HG03558 (cell line): ENCODE data around the gene SLC24A4.
A peak's percentile ranks its signal among the peaks of the same experiment; 100 is the strongest.
"Not testable (repeated sequence)": the region's sequence is repeated elsewhere in the genome, so short reads cannot be mapped to it uniquely, and the experiment has no call there.

ENCODE experiments used
- ATAC-seq: cut with Tn5 transposase; IDR thresholded peaks from one replicate; pipeline ENCODE4 v1.9.1; 2021; ENCODE audit warnings: moderate number of reproducible peaks; ENCODE audit not compliant: unreplicated experiment; ENCODE audit errors: extremely low read depth

SLC24A4 gene

DNA sequence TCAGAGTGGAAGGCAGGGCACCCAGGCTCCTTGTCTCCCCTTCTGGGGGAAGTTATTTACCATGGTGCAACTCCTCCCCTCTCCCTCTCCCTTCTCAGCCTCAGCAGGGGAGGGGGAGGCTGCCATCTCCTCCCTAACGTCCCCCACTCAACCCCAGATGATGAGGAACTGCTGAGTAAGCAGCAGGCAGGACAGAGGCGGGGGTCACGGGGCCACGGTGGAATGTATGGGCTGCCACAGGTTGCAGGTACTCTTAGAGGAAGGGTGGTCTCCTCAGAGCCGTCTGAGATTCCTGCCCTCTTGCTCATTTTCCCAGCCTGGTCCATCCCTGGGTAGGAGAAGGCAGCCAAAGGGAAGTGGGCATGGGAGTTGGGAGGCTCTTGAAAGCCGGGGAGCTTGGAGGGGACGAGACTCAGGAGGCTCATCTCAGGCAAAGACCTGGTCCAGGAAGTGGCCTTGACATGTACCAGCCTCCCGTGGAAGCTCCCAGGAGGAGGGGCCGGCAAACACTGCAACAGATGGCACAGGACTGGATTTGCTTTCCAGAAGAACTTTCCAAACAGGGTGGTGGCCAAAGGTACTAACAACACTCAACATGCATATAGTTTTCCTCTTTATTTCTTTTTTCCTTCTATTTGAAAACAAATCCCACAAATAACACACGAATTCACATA, 209.7 kb downstream of the SLC24A4 start:
- no peak for ATAC-seq

DNA sequence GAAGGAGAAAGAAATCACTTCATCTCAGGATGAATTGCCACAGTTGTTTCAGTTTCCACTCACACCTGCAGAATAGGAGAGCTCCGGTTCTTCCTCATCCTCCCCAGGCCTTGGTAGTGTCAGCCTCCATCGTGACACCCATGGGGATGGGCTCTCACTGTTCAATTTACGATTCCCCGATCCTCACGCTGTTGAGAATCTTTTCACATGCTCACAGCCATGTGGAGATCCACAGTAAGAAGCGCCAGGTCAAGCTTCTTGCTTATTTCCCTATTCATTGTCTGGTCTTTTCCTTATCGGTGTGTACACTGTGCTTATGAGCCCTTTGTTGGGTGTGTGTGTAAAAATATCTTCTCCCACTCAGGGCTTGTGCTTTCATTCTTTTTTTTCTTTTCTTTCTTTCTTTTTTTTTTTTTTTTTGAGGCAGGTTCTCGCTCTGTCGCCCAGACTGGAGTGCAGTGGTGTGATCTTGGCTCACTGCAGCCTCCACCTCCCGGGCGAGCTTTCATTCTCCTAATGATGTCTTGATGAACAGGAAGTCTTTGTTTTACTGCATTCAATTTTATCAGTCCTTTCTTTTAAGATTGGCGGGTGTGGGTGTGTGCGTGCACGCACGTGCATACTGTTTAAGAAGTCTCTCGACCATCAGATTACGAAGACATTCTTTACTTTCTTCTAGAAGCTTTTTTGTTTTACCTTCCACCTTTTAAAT, 212.1 kb downstream of the SLC24A4 start:
- ATAC-seq: no peak

DNA sequence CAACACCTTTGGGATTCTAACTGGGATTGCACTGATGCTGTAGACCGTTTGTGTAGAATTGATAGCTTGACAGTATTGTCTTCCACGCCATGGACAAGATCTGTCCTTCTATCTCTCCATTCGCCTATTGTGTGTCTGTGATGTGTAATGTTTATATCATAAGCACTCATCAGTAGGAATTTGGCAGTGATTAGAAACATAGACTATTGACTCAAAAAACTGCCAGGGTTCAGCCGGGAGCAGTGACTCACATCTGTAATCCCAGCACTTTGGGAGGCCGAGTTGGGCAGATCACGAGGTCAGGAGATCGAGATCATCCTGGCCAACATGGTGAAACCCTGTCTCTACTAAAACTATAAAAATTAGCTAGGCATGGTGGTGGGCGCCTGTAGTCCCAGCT, 213.3 kb downstream of the SLC24A4 start:
- ATAC-seq: not testable (repeated sequence)

DNA sequence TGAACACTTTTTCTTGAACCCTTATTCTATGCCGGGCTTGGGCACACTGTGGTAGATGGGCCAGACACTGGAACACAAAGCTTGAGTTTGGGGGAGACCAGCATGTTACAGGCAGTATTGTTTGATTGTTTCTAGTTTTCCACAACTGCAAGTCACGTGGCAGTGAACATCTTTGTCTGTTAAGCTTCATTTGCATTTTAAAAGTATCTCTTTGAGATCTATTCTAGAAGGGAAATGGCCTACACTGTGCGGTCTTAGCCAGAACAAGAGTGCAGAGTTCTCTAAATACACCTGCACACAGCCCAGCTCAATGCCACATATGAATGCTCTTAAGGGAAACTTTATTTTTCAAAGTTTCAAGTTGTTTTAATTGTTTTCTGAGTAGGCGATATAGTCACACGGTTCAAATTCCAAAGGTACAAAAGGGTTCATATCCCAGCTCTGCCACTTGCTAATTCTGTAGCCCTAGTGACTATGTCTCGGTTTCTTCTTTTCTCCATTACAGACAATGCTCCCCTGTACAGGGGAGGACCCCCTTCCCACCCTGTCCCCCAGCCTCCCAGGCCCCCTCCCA, 215.5 kb downstream of the SLC24A4 start:
- ATAC-seq: peak; percentile 39

DNA sequence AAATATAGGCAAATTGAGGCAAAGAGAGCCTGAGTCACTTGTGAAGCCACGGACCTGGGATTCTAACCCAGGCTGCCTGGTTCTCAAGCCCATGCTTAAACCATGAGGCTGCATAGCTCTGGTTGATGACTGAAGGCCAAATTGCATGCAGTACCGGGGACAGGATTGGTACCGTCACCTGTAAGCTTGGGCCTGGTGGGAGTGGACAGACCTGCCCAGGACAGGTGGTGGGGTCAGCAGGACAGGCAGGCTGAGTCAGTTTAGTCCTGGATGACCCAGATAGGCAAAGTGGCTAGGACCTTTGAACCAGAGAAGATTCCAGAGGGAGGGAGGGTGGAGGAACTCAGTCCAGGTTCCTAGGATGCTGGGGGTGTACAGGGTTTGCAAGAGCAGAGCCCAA, 216.5 kb downstream of the SLC24A4 start:
- ATAC-seq: no peak

DNA sequence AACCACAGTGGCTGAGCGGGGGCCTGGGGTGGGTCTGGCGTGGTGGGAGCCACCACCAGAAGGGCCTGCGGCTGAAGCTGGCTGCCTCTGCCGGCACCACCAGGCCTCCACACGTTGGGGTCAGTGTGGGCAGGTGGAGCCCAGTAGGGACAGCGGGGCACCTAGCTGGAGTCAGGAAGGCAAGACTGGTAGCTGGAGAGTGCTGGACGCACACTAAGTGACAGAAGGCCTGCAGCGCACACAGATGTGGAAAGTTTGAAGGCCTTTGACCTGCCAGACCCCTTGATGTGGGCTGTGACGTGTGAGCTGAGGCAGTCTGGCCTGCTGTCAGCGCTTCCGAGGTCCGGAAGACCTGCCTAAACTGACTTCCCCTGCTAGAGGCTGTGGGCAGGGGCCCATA, 216.9 kb downstream of the SLC24A4 start:
- ATAC-seq: no peak

DNA sequence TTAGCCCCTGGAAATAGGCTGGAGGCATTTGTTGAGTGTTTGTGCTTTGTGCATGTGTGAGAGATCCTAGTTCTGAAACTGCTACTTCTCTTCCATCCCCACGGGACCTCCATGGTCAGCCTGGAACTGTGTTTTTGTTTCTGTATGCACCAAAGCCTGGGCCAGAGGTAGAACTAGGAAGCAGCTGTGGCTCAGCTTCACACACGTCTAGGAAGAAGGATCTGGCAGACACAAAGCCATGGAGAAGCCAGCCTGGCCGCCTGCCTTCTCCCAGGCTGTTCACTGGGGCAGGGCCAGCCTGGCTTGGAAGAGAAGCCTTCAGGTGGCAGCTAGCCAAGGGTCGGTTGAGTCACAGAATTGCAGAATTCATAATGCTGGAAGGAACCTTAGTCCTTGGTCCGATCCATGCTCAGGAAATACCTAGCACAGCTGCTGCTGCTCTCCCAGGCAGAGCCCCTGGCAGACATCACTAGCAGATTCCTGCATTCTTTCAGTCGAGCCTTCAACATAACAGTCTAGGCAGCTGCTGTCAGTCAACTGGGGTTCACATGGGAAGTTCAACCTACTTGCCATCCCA, 217.6 kb downstream of the SLC24A4 start:
- no peak for ATAC-seq

DNA sequence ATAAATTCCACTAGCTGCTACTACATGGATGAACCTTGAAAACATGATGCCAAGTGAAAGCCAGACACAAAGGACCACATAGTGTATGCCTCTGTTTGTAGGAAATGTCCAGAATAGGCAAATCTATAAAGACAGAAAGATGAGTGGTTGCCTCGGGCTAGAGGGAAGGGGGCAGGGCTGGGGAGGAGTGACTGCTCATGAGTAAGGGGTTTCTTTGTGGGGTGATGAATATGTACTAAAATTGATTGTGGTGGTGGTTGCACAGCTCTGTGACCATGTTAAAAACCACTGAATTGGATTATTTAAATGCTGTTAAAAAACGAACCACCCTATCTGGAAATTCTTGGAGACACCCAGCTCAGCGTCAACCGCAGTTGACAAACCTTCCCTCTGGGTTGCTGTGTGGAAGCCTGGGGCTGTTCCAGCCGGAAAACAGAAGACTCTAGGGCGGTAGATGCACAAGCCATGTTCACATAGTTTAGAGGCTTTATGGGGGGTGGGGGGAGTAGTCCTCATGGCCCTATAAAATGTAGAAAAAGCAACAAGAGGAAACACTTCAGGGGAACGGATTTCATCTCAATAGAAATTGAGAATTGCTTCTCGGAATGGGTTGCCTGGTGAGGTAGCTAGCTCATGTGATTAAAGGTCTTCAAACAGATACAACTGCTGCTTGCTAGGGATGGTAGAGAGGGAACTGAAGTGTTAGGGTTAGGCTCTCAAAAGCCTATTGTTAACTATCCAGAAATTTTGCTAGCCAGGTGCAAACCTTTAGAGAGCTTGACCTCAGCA, 220.0 kb downstream of the SLC24A4 start:
- ATAC-seq: no peak

DNA sequence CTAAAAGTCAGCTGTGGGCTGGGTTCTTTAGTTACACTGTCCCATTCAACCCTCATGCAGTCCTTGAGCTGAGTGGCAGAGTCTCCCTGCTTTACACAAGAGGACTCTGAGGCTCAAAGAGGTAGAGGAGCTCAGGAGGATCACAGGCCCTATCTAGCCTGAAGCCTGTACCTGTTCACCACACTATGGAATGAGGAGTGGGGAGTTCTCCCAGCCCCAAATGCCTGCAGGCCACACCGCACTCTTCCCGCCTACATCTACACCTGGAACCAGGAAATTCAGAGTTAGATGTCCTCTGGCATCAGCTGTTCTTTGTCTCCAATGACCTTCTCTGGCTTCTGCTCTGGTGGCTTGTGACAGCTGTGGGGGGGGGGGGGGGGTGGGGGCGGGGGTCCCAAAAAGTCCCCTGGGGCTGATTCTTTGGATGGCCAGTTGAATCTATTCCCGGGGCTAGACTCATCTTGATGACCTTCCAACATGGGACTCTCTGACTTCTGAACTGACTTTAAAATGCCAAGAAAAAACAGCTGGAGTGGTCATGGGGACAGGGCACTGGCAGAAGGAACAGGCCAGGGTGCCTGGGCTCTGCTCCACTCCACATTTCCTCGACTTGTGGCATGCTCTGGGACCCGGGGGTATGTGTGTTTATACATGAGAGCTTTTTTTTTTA, 221.2 kb downstream of the SLC24A4 start:
- no peak for ATAC-seq

DNA sequence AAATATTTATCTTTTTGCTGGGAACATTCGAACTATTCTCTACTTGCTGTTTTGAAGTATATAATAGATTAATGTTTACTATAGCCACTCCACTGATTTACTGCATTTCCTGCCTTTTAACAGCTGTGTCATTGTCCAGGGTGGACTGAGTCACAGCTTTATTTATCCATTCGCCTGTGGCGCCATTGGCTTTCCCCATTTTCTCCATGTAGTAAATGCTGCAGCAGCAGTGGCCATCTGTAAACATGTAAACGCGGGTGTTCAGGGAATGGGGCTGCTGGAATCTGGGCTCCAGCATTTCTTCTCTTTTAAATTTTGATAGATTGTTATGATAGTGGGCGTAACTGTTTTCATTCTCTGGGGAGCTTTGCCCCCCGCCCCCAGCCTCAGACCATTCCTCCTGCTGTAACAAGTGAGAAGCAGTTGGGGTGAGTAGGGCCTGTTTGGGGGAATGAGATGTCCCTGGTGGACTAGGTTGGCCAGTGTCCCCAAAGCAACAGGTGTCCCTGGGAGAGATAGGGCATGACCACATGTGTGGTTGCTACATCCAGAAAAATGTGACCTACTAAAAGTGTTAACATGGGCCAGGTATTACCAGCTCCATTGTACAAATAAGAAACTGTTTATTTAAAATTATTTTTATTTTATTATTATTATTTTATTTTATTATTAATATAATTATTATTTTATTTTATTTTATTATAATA, 223.5 kb downstream of the SLC24A4 start:
- no peak for ATAC-seq

DNA sequence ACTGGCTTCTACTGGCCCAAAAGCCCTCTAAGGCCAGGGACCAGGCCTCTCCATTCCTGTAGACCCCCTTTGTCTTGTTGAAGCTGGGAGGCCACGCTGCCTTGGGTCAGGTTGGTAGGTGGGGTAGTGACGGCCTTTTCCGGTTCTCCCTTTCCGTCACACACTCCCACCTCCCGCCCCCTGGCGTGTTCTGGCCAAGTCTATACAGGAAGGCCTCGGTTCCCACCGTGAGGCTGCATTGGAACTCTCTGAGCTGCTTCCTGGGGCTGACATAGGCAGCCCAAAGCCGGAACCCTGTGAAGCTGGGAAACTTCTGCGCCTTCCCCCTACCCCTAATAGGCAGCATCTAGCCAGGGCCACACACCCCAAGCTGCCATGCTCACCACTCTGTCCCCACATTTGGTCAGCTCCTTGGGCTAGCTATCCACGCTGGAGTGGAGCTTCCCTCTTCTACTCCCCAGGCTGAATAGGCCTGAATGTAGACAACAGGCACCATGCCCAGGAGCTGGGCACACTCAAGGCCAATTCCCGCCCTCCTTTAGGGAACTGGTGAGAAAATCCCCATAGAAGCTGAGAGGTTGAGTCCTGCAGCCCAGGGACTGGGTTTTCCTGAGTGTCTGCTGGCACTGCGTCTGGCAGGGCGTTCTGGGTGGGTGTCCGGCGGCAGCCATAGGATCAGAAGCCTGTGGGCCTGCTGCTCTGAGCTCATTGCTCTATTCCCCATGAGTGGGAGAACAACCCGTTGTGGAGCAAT, 226.3 kb downstream of the SLC24A4 start:
- ATAC-seq: no peak

DNA sequence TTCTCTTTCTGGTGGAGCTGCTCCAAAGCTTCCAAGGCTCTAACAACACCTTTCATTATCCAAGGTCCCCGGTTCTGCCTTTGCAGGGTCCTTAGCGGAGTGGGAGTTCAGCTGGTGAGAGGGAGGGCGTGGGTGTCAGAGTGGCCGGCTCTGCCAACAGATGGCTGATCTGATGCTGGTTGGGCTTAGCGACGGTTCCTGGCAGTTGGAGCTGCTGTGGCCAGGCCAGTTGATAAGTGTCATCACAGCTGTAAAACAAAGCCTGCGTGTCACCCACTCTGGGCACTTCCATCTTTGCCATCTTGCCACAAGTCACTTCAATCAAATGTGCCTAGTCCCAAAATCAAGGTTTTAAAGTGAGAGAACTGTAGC, 226.9 kb downstream of the SLC24A4 start:
- no peak for ATAC-seq
